ENCODE measurements around the gene TPST2.

The TPST2 gene

DNA sequence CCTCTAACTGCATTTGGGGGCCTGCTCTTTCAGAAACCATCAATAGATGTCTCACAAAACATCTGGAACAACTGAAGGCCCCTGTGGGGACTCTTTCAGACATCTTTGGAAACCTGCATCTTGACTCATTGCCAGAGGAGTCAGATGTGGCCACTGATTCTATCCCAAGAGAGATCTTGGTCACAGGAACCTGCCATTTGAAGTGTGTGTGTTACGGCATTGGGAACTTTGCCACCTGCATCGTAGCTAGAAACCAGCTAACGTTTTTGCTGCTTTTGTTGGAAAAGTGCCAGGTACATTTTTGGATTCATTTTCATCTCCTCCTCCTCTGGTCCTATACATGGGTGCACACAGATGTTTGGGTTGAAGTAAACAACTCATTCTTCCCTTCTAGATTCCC, 101.9 kb downstream of the TPST2 start:
- DNase-seq, result no peak

GRCh38 chr22:26486394-26486793, 103.5 kb downstream of the TPST2 start:
- no peak for DNase-seq

- DNase-seq, result no peak
Measured at GRCh38 chr22:26485806-26486390, 104.0 kb downstream of the TPST2 start.

DNA sequence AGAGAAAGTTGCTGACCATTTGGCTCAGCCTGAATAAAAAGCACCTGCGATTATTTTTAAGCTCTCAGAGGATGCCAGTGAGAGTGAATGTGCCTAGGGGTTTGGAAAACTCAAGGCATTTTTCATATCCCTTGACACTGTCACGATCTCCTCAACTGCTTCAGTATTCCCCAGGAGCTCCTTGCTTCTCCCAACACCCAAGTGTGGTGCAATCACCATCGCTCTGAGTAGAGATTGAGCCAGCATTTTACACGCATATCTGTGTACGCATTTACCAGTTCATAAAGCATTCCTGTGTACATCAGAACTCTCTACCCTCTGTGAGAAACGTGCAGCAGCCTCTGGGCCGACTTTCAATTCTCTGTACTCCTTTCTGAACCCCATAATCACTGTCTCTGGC, 104.9 kb downstream of the TPST2 start:
- no peak for DNase-seq

DNA sequence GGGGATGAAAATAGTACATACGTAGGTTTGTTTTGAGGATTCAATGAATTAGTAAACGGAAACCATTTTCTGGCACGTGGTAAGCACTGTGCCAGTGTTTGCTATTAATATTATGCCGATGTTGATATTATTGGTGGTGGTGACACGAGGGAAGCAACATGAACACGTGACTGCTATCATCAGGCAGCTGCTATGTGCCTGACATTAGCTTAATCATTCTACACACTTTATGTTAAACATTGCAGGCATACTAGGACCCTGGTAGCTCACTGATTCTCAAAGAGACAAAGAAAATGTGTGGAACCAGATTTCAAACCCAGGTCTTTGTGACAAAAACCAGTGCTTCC, 105.6 kb downstream of the TPST2 start:
- peak; percentile 8 for DNase-seq

DNA sequence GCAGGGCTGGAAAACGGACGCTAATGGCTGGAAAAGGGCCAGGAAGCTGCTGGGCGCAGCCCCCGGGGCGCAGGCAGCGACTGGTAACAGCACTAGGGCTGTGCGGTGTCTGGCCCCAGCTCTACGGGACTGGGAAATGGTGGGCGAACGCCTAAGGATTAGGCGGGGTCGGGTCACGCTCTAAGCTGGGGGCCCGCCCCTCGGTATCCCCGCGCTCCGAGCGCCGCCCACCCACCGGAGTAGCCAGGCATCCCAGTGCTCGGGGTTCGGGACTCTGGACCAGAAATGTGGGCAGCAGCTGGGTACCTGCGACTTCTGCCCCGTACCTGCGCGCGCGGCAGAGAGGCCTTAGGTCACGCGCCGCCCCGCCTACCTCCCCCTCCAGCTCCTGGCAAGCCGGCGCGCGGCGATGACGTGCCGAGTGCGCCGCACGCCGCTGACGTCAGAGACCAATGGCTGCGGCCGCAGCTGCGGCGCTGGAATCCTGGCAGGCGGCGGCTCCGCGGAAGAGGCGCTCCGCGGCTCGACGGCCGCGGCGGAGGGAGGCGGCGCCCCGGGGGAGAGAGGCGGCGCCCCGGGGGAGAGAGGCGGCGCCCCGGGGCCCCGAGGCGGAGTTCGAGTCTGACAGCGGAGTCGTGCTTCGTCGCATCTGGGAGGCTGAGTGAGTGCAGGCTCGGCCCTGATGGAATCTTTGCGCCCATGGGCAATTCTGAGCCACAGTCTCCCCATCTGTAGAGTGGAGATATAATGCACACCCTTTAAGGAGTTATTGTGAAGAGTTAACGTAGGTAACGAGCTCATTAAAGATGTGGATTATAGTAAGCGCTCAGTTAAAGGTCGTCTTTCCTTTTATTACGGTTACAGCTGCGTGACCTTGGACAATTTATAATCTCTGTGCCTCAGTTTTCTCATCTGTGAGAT, 106.2 kb downstream of the TPST2 start, which contains the start of the genes HPS4 and SRRD:
TSS of gene HPS4 (minus strand) at position 345 of the 921 bp plus-strand sequence. CDS start 2,021 bp downstream, outside the sequence.
TSS of gene SRRD (plus strand) at position 439 of the 921 bp plus-strand sequence. CDS start at position 453, 14 bp downstream.
- DNase-seq, result peak; percentile 93

DNA sequence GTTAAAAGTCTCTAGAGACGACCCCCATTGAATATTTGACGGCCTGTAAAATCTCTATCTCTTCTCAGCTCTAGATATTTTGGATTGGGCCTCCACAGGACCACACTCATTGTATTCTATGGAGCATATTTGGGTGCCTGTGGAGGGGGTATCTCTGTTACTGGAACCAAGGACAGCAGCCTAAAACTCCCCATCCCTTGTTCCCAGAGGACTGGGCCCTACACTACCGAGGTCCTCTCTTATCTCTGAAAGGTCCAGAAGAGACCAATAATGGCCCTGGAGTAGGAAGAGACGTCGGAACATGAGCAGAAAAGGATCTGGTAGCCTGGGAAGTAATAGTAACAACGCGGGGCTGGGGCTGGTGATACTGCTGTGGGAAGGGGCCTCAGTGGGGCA, 106.9 kb downstream of the TPST2 start:
- no peak for DNase-seq

DNA sequence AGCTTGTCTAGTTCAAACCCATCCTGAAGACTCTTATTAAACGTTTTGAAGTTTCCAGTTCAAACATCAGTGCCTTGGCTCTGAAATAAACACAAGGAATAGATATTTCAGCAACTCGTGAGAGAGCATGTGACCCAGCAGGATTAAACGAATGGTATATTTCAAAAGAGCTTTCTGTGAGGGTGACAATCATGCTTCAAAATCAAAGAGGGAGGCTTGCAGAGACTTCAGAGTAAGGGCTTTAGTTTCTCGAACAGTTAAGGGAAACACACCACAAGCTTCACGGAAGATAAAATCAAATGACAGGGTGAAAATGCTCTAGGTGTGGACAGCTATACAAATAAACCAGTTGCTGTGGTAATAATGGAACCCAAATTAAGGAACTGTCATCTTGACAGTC, 107.8 kb downstream of the TPST2 start:
- no peak for DNase-seq

- DNase-seq, result no peak
Measured at GRCh38 chr22:26481694-26482093, 108.2 kb downstream of the TPST2 start.

DNA sequence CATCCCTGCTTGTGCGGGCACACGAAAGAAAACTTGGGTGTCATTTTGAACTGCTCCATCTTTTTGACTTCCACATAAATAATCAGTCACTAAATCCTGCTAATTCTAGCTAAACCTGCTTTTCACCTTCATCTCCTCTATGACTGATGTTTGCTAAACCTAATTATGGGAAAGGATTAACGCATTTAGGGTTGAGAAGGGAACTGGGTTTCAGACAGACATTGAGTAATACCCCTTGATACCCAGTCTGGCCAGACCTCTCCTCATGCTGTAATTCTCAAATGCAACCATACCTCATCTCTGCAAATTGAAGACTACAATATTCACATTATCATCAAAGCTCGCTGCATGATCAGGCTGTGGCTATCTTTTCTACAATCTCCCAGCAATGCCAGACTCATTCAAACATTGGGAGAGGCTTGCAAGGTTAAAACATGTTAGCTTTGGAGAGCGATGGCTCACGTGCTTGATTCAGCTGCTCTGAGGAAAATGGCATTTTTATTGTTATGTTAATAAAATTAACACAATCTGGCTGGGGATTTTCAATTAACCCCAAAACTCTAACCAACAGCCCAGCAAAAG, 108.7 kb downstream of the TPST2 start:
- no peak for DNase-seq

DNA sequence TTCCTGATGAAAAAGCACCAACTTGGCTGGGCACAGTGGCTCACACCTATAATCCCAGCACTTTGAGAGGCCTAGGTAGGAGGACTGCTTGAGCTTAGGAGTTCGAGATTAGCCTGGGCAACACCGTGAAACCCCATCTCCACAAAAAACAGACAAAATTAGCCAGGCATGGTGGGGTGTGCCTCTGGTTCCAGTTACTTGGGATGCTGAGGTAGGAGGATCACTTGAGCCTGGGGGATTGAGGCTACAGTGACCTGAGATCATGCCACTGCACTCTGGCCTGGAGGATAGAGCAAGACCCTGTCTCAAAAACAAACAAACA, 109.4 kb downstream of the TPST2 start:
- no peak for DNase-seq

DNA sequence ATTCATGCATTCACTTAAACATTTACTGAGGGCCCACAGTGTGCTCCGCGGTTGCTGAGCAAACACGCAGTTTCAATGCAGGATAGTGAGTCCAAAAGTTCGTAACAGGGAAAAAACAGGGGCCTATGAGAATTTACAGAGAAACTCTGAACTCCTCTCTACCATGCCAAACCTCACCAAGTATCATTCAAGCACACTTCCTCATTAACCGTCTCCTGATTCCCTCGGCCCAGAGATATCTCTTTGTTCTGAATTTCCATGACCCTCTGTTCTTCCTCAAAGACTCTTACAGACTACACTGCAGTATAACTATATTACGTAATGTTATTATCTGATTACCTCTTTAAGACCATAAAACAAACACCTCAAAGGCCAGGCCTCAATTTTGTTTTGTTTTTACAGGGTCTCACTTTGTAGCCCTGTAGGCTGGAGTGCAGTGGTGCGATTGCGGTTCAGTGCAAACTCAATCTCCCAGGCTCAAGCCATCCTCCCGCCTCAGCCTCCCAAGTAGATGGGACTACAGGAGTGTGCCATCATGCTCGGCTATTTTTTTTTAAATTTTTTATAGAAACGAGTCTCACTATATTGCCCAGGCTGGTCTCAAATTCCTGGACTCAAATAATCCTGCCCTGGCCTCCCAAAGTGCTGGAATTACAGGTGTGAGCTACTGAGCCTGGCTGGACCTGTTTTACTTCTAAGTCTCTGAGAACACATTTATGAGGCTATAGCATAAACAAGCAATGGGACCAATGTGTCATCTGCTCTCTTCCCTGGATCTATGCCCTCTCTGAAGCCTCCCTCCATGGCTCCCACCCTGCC, 109.9 kb downstream of the TPST2 start:
- DNase-seq, result no peak

- no peak for DNase-seq
Measured at GRCh38 chr22:26479043-26479791, 110.7 kb downstream of the TPST2 start.

- no peak for DNase-seq
Measured at GRCh38 chr22:26477341-26477731, 112.6 kb downstream of the TPST2 start.

DNA sequence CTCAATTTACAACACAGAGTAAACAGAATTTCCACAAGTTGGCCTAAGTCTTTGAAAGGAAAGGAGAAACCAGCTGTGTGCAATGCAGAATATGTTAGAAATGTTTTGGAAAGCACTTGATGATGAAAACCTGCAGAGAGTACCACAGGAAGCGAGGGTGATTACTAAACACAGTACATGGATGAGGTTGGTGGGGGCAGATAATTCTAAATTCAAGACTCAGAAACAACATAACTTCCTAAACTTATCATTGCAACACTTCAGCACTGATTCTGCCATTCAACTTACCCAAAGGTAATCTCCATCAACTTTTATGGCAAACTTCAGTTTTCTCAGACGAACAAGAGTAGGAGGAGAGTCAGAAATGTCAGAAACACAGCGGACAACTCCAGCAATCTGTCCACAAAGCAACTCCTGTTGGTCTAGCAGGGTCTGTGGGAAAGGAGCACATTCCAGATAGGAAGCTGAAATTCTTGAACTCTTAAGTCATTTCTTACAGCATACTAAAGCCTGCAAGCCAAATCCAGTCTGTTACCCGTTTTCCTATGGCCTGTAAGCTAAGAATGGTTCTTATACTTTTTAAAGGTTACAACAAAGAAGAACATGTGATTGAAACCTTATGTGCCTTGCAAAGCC, 113.1 kb downstream of the TPST2 start:
- no peak for DNase-seq

DNA sequence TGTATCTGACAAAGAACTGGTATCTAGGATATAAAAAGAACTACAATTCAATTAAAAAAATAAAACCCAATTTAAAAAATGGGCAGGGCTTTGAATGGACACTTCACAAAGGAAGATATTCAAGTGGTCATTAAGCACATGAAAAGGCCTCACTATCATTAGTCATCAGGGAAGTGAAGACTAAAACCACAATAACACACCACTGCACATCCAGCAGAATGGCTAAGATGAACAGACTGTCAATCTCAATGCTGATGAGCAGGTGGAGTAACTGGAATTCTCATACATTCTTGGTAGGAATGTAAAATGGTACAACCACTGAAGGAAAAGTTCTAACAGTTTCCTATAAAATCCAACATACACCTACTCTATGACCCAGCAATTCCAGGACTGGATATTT, 115.2 kb downstream of the TPST2 start:
- no peak for DNase-seq

Data from CD4-positive, alpha-beta T cell treated with Interferon gamma for 1 hour (primary cell).